ENCODE data around the gene CDH13. TPM values are rescaled to one million over a fixed set of nuclear protein-coding genes. Genes with fewer than 3 reads are reported as not detected.

The CDH13 gene
- total RNA-seq, 2 experiments from 2014 or later = not detected

- Mint-ChIP-seq H3K27ac (no peak overlapping the region), H3K27me3 (no peaks in the 10 kb centered on the region), H3K4me1 (no peaks in the 10 kb centered on the region), H3K36me3 (no peaks in the 10 kb centered on the region), H3K9me3 (ENCODE audit: low read depth) (no peaks in the 10 kb centered on the region), H3K4me3 (no peak overlapping the region)
- CTCF ChIA-PET = no interaction called here
- DNase-seq = no peak
- no peak for ATAC-seq
Measured at GRCh38 chr16:83247767-83248372, 621.1 kb downstream of the CDH13 start.

DNA sequence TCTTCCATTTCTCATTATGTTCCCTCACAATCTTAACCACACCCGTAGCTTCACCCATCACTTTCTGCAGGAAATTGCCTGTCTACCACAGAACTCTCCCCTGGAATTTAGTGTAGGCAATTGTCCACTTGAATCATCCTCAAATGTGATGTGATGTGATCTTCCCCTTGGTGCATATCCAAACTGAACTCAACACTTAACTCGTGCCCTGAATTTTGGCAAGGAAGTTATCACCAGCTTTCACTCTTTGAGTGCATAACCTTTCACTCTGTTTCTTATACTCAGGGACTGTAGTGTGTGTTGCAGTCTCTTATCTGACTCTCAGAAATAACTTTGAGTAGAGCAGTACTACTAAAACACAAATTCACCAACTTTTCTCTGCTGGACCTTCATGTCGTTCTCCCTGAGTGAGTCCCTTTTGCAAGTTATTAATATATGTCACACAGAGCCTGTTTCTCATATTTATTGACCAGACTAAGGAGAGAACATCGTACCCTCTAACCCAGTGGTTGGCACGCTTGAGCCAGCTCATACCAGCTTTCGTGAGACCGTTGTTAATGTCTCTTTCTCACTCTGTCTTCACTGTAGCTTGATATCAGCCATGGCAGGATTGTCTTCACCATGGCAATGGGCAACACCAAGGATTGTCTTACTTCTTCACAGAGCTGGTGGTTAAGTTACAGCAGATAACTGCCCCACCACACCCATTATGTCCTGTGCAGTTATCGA, 622.1 kb downstream of the CDH13 start:
- Mint-ChIP-seq H3K4me1 (no peaks in the 10 kb centered on the region), H3K9me3 (ENCODE audit: low read depth) (no peaks in the 10 kb centered on the region), H3K4me3 (no peak overlapping the region), H3K27ac (no peak overlapping the region), H3K36me3 (no peaks in the 10 kb centered on the region), H3K27me3 (no peaks in the 10 kb centered on the region)
- CTCF ChIA-PET = no interaction called here
- no peak for ATAC-seq
- DNase-seq = no peak

DNA sequence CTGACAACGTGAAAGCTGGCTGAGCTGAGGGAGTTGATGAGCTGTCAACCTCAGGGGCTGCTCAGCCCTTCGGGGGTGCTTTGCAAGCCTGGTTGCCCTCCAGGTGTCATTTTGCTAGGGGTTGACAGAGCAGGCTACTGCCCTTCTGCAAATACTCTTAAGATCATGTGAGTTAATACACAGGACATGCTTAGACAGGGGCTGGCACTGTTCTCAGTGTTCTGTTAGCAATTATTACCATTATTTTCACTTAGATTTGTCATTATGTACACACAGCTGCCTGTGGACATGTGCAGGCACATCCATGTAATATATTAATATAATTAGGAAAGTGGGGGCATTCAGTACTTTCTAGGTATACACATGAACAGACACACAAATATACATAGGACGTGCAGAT, 626.8 kb downstream of the CDH13 start:
- CTCF ChIA-PET = no interaction called here
- DNase-seq = no peak
- no peaks in the 10 kb centered on the region for H3K36me3 Mint-ChIP-seq
- H3K4me3 Mint-ChIP-seq = no peak overlapping the region
- peaks cover 4% of the 10 kb centered on the region for H3K9me3 Mint-ChIP-seq (ENCODE audit: low read depth)
- ATAC-seq = no peak
- no peaks in the 10 kb centered on the region for H3K27me3 Mint-ChIP-seq
- no peak overlapping the region for H3K27ac Mint-ChIP-seq
- no peaks in the 10 kb centered on the region for H3K4me1 Mint-ChIP-seq

DNA sequence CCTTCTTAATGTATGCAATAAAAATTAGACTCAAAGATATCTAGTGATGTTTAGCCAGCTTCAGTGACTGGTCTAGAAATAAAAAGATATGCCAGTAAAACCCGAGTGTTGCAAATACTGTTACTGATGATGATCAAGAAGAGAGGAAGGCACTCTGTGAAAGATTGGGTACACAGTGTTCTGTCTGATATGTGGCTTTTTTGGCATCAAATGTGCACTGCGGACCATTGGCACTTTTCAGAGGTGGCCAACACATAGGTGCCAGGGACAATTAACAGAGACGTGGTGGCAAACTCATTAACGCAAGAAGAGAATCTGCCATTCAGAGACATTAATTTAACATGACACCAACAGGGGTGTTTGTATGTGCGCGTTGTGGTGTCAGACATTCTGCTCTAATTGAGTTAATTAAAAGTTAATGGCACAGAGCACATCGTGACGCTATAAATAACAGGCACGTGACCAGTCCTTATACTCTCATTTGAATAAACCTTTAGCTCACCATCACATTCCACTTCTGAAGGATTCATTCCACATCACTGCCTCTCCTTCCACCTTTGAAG, 631.7 kb downstream of the CDH13 start:
- no peak for ATAC-seq
- no peak for DNase-seq
- Mint-ChIP-seq H3K4me3 (no peak overlapping the region), H3K4me1 (no peaks in the 10 kb centered on the region), H3K27ac (no peak overlapping the region), H3K9me3 (ENCODE audit: low read depth) (peaks cover 4% of the 10 kb centered on the region), H3K27me3 (no peaks in the 10 kb centered on the region), H3K36me3 (no peaks in the 10 kb centered on the region)
- CTCF ChIA-PET = no interaction called here

- Mint-ChIP-seq H3K4me1 (no peaks in the 10 kb centered on the region), H3K27ac (no peak overlapping the region), H3K9me3 (ENCODE audit: low read depth) (no peaks in the 10 kb centered on the region), H3K4me3 (no peak overlapping the region), H3K36me3 (no peaks in the 10 kb centered on the region), H3K27me3 (no peaks in the 10 kb centered on the region)
- ATAC-seq (no peak), DNase-seq (no peak)
- CTCF ChIA-PET = interaction anchor here (0.6 kb wide), 1 partner anchor 722 kb away, joined by 3 read pairs; no protein-coding TSS in a partner anchor
Measured at GRCh38 chr16:83266848-83267553, 640.2 kb downstream of the CDH13 start.

GRCh38 chr16:83268169-83268568, 641.4 kb downstream of the CDH13 start:
- DNase-seq (no peak), ATAC-seq (no peak)
- no peak overlapping the region for H3K27ac Mint-ChIP-seq
- CTCF ChIA-PET = no interaction called here
- no peaks in the 10 kb centered on the region for H3K9me3 Mint-ChIP-seq (ENCODE audit: low read depth)
- H3K4me3 Mint-ChIP-seq = no peak overlapping the region
- H3K27me3 Mint-ChIP-seq = no peaks in the 10 kb centered on the region
- H3K36me3 Mint-ChIP-seq = no peaks in the 10 kb centered on the region
- no peaks in the 10 kb centered on the region for H3K4me1 Mint-ChIP-seq

GRCh38 chr16:83269048-83269447, 642.3 kb downstream of the CDH13 start:
- H3K27me3 Mint-ChIP-seq = no peaks in the 10 kb centered on the region
- no peak for DNase-seq
- CTCF ChIA-PET = no interaction called here
- no peaks in the 10 kb centered on the region for H3K4me1 Mint-ChIP-seq
- no peak for ATAC-seq
- no peak overlapping the region for H3K4me3 Mint-ChIP-seq
- H3K27ac Mint-ChIP-seq = no peak overlapping the region
- no peaks in the 10 kb centered on the region for H3K36me3 Mint-ChIP-seq
- no peaks in the 10 kb centered on the region for H3K9me3 Mint-ChIP-seq (ENCODE audit: low read depth)

GRCh38 chr16:83269541-83269940, 642.8 kb downstream of the CDH13 start:
- H3K36me3 Mint-ChIP-seq = no peaks in the 10 kb centered on the region
- CTCF ChIA-PET = no interaction called here
- no peak overlapping the region for H3K27ac Mint-ChIP-seq
- H3K27me3 Mint-ChIP-seq = no peaks in the 10 kb centered on the region
- no peaks in the 10 kb centered on the region for H3K4me1 Mint-ChIP-seq
- DNase-seq = no peak
- no peak for ATAC-seq
- H3K4me3 Mint-ChIP-seq = no peak overlapping the region
- H3K9me3 Mint-ChIP-seq (ENCODE audit: low read depth) = no peaks in the 10 kb centered on the region

DNA sequence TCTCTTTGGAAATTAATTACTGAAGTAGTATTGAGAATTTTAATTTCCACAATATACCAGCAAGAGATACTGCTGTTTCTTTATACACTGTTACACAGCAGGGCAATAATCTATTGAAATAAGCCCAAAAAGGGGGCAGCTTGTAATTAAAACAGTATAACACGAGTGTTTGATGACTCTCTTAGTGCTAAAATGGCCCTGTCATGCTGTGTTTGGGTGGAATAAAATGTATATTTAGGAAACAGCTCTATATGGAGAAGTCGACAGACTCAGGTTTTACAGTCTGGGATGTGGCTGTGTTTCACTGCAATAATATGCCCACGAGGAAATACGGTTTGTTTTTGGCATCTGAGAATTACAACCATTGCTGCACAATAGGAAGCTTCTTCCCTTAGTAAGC, 643.3 kb downstream of the CDH13 start:
- DNase-seq (no peak), ATAC-seq (no peak)
- Mint-ChIP-seq H3K27me3 (no peaks in the 10 kb centered on the region), H3K9me3 (ENCODE audit: low read depth) (no peaks in the 10 kb centered on the region), H3K4me3 (no peak overlapping the region), H3K36me3 (no peaks in the 10 kb centered on the region), H3K27ac (no peak overlapping the region), H3K4me1 (no peaks in the 10 kb centered on the region)
- CTCF ChIA-PET = no interaction called here

DNA sequence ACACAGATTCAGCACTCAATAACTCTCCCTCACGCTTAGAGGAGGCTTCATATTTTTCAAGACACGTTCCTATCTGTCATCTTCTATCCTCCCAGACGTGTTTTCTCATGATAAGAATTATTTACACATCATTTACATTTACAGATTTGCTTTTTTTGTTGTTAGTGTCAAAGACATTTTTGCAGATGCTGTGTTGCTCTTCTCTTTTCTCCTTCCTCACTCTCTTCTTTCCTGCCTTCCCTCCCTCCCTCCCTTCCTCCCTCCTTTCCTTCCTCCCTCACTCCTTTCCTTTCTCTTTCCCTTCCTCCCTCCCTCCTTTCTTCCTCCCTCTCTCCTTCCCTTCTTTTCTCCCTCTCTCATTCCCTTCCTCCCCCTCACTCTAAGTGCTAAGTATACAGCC, 643.9 kb downstream of the CDH13 start:
- no peak overlapping the region for H3K27ac Mint-ChIP-seq
- H3K36me3 Mint-ChIP-seq = no peaks in the 10 kb centered on the region
- no peak for DNase-seq
- ATAC-seq = no peak
- no peaks in the 10 kb centered on the region for H3K9me3 Mint-ChIP-seq (ENCODE audit: low read depth)
- H3K4me3 Mint-ChIP-seq = no peak overlapping the region
- H3K27me3 Mint-ChIP-seq = no peaks in the 10 kb centered on the region
- H3K4me1 Mint-ChIP-seq = no peaks in the 10 kb centered on the region
- CTCF ChIA-PET = no interaction called here

DNA sequence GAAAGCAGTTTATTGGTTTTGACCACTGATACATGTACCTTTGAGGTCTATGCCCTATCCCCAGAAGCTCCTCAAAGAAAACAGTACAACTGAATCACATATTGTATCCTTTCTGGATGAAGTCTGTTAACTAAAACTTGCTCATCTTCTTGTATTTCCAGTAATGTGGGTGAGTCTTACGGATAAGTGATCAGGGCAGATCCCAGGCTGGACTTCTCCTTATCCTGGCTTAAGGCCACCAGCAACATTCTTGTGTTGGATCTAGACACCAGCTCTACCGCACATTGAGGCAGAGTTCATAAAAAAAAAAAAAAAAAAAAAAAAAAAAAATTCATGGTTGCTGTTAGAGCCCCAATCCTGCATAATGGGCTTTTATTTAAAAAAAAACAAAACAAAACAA, 644.4 kb downstream of the CDH13 start:
- Mint-ChIP-seq H3K27me3 (no peaks in the 10 kb centered on the region), H3K27ac (no peak overlapping the region), H3K4me3 (no peak overlapping the region), H3K9me3 (ENCODE audit: low read depth) (no peaks in the 10 kb centered on the region), H3K36me3 (no peaks in the 10 kb centered on the region), H3K4me1 (no peaks in the 10 kb centered on the region)
- DNase-seq = no peak
- CTCF ChIA-PET = no interaction called here
- no peak for ATAC-seq

DNA sequence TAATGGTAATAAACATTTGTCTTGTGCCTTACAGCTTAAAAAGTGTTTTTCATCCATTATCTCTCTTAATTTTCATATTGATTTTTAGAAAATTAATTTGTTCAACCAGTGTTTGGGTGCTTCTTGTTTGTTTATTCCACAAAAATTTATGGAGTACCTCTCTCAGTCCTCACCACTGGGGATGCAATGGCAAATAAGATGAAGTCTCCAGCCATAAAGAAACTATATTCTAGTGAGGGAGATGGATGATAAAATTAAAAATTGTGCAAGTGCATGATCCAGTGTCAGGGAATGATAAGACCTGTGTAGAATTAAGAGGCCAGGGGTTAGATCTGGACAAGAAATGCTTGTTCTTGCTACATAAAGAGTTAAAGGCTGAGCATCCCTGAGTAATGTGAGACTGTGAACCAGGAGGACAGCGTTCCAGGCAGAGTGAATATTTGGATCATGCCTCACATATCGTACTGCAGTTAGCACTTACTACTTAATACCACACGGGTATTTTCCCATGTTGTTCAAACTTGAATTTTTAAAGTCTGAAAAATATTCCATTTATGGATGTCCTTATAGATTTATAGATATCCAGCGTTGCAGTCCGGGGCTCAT, 645.3 kb downstream of the CDH13 start:
- no peaks in the 10 kb centered on the region for H3K36me3 Mint-ChIP-seq
- H3K27ac Mint-ChIP-seq = no peak overlapping the region
- no peak overlapping the region for H3K4me3 Mint-ChIP-seq
- H3K27me3 Mint-ChIP-seq = no peaks in the 10 kb centered on the region
- CTCF ChIA-PET = no interaction called here
- H3K4me1 Mint-ChIP-seq = no peaks in the 10 kb centered on the region
- no peaks in the 10 kb centered on the region for H3K9me3 Mint-ChIP-seq (ENCODE audit: low read depth)
- DNase-seq (no peak), ATAC-seq (no peak)

- Mint-ChIP-seq H3K4me3 (no peak overlapping the region), H3K27me3 (no peaks in the 10 kb centered on the region), H3K36me3 (no peaks in the 10 kb centered on the region), H3K4me1 (no peaks in the 10 kb centered on the region), H3K9me3 (ENCODE audit: low read depth) (no peaks in the 10 kb centered on the region), H3K27ac (no peak overlapping the region)
- DNase-seq = no peak
- CTCF ChIA-PET = no interaction called here
- no peak for ATAC-seq
Measured at GRCh38 chr16:83272843-83273242, 646.1 kb downstream of the CDH13 start.

Measured in activated CD8-positive, alpha-beta memory T cell treated with anti-CD3 and anti-CD28 coated beads, Interleukin-2, amount 10 ng/mL, durations not matched to agents 7 days and 5 days (primary cell).